GM18507 (cell line): ENCODE data around the gene XXYLT1.
"Not testable (repeated sequence)": the region's sequence is repeated elsewhere in the genome, so short reads cannot be mapped to it uniquely, and the experiment has no call there.

Source experiments
- DNase-seq: peaks from one replicate; pipeline ENCODE4 v3.0.0; 2011; ENCODE audit warnings: low read depth; ENCODE audit not compliant: insufficient read length; ENCODE audit errors: extremely low spot score
- FAIRE-seq: peaks from 2 replicates; lab custom pipeline; 2011; peaks lifted over from hg19 to GRCh38; lab: Jason Lieb, UNC

The XXYLT1 gene

DNA sequence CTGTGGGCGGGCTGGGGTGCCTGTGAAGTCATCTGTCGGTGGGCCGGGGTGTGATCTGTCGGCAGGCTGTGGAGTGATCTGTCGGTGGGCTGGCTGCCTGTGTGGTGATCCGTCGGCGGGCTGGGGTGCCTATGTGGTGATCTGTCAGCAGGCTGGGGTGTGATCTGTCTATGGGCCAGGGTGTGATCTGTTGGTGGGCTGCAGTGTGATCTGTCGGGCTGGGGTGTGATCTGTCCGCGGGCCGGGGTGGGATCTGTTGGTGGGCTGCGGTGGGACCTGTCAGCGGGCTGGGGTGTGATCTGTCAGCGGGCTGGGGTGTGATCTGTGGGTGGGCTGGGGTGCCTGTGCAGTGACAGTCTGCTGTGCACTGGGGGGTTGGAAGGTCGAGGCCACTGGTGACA, 204.5 kb downstream of the XXYLT1 start:
- DNase-seq (no peak), FAIRE-seq (no peak)

DNA sequence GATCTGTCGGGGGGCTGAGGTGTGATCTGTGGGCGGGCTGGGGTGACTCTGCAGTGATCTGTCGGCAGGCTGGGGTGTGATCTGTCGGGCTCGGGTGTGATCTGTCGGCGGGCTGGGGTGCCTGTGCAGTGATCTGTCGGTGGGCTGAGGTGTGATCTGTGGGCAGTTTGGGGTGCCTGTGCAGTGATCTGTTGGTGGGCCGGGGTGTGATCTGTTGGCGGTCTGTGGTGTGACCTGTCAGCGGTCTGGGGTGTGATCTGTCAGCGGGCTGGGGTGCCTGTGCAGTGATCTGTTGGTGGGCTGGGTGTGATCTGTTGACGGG, 205.1 kb downstream of the XXYLT1 start:
- DNase-seq (no peak), FAIRE-seq (no peak)

DNA sequence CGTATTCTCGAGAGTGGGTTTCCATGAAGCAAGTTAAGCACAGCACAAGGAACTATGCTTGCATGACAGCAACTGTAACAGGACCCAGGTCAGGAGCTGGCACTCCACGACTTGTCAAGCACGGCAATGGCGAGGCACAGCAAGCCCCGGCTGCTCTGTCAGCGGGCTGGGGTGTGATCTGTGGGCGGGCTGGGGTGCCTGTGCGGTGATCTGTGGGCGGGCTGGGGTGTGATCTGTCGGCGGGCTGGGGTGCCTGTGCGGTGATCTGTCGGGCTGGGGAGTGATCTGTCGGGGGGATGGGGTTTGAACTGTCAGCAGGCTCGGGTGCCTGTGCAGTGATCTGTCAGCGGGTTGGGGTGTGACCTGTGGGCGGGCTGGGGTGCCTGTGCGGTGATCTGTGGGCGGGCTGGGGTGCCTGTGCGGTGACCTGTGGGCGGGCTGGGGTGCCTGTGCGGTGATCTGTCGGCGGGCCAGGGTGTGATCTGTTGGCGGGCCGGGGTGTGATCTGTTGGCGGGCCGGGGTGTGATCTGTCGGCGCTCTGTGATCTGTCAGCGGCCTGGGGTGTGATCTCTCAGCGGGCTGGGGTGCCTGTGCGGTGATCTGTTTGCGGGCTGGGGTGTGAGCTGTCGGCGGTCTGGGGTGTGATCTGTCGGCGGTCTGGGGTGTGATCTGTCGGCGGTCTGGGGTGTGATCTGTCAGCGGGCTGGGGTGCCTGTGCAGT, 205.7 kb downstream of the XXYLT1 start:
- FAIRE-seq (no peak), DNase-seq (no peak)

DNA sequence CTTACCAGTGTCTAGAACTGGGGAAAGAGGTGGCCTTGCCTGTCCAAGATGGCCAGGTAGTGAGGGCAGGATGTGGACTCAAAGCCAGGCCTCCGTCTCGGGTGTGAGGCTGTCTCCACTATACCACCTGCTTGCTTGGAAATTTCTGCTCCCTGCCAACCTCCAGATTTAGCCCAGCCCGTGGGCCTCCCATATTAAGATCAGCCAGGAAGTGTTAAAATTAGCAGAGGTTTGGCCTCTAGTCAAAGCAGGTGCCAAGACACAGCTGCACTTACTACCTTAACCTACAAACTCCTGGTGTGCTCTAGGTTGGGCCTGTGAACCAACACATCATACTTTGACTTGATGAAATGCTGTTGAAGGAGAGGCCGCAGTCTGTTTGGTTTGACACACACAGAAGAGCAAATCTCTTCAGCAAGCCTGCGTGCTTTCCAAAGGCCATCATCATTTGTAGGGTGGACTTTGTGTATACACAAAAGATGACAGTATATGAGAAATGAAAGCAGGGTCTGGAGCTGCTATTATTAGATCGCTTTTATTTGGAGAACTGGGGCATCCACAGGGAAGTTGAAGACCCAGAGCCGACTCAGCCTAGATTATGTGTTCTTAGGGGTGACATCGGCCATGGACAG, 206.5 kb downstream of the XXYLT1 start:
- no peak for FAIRE-seq
- no peak for DNase-seq

DNA sequence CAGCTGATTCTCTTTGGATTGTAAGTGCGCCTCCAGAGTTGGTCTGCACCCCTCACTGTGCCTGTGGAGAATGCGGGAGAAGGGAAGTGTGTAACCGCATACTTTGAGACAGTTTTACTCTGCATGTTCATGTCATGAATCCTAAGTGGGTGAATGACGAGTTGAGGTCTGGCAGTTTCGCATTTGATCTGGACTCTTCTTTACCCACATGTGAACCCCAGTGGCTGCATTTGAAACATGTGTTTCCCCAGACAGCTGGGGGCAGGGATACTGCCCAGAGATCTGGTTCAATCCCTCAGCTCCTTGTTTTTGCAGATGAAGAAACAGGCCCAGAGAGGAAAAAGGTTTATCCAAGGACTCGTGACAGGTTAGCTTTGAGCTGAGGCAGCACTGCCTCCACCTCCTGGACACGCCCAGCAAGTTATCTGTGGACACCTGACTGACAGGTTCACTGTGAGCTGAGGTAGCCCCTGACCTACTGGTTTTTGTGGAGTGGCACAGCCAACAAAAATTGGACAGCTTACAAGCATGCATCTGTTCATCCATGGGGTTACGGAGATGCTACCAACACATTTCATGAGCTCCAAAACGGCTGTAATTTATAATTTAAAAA, 207.3 kb downstream of the XXYLT1 start:
- FAIRE-seq, result no peak
- DNase-seq, result no peak

DNA sequence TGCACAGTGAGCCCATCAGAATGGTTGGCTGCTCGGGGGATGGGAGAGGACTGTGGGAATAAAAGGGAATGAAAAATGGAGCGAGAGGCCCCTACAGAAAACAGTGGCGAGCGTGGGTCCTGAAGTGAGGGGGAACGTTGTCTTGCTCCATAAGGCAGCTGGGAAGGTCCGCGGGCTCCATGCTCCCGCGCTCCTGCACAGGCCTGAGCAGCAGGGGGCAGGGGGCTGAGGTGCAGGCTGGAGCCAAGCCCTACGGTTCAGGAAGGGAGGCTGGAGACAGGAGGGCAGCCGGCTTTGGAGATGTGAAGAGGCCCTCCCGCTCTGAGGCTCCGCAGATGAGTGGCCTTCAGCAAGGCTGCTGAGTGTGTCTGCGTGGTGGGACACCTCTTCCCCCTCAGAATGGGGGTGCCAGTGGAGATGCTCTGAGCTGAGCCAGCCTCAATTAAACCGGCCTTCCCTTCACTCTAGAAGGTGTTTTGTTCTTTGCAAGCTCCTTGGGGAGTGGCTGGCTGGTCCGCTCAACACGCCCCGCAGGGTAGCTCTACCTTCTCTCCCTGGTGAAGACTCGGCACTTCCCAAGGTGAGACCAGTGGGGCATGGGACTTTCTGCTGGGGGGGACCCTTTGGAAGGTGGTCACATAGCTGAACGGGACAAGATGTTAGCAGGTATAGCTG, 208.0 kb downstream of the XXYLT1 start:
- no peak for FAIRE-seq

DNA sequence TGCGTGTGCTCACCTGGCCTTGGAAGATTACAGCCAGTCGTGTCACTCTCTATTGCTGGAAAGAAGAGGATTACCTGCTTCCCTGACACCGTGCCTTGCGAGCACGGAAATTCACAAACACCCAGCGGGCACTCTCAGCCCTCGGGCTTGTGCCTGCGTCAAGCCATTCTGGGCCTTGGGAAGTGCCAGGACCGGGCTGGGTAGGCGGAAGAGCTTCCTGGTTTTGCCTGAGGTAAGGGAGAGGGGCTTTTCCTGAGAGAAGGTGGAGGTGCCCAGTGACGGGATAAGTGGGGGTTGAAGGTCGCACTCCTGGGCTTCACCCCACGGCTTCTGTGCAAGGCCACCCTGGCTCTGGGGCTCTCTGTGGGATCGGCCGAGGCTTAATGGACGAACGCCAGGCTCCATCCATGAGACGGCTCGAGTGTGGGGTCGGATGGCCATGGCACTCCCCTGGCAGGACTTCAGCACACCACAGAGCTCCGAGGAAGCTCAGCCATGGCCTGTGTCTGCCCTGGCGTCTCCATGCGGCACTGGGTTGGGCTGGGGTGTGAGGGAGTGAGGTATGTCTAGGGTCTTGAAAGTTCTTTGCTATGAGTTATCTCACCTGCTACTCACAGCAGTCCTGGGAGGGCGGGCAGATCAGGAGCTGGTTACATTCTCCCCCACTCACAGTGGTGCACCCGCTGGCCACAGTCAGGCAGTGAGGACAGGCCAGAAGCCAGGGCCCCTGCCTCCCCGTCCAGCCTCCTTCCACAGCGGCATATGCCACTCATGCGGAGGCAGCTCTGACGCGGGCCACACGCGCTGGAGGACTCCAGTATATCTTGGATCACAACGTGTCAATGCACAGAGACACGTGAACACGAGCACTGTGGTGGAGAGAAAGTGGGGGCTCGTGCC, 209.0 kb downstream of the XXYLT1 start:
- DNase-seq (no peak), FAIRE-seq (no peak)

More for the DNA sequence above, 208.0 kb downstream of the XXYLT1 start:
- no peak for DNase-seq

DNA sequence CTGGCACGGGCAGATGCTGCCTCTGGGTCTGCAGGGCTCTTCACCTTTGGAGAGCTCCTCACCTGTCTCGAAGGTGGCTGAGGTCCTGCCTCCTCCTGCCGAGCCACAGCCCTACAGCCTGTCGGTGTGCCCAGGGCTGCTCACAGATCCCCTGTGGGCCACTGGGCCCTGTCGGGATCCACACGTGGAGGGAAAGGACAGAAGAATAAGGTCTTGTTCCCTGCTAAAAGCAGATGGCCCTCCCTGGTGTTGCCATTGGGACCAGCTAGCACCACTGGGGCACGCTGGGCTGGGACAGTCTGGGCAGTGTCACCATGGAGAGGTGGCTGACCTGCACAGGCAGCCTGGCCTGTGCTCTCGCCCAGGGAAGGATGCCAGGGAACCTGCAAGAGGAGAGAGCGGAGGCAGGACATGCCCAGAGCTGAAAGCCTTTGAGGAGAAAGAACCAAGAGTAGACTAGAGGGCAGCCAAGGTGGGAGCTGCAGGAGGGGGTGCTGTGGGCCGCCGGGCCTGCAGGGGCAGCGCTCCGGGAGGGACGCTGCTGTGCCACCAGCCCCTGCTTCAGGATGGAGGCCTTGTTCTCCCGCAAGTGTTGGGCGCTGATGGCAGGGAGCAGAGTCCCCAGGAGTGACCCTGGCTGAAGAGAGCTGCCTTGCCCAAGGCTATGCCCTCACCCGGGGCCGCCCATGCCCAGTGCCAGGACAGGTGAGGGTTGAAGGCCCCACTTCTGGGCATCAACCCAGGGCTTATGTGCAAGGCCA, 210.2 kb downstream of the XXYLT1 start:
- DNase-seq (no peak), FAIRE-seq (no peak)

DNA sequence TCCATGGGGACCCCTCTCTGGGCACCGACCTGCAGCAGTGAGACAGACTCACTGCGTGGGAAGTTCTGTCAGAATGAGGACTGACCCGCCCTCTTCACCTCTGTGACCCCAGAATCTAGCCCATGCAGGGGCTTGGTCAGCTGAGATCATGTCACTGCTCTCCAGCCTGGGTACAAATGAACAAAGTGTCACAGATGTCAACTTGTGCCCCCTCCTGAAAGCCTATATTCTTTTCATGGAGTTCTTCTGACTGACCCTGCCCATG, 210.8 kb downstream of the XXYLT1 start:
- FAIRE-seq (no peak), DNase-seq (no peak)

DNA sequence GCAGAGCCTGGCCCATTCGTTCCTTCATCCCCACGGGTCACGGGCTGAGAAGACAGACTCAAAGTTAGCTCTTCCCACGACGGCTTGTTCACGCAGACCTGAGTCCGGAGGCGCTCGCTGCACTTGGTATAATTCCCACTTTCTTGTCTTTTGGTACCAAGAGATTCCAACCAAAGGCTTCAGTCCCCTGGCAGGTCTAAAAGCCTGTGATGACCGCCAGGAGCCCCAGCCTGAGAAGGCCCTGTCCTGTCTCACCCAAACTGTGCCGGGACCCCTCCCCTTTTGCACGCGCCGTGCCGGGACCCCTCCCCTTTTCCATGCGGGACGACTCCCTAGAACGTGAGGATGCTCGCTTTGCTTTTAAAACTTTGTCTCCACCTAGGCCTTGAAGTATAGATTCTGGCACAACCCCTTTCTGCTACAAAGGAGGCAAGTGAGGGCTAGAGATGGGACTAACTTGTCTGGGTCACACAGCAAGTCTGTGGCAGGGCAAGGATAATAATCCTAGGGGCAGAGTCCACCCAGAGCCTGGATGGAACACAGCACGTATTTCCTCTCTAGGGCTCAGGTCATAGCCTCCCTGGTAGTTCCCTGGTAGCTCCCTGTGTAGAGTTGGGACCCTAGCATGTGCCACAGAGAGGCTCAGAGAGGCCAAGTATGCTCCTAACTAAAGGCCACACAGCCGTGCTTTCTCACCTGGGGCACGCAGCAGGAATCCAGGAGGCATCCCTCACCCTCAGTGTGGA, 211.3 kb downstream of the XXYLT1 start:
- no peak for FAIRE-seq

DNA sequence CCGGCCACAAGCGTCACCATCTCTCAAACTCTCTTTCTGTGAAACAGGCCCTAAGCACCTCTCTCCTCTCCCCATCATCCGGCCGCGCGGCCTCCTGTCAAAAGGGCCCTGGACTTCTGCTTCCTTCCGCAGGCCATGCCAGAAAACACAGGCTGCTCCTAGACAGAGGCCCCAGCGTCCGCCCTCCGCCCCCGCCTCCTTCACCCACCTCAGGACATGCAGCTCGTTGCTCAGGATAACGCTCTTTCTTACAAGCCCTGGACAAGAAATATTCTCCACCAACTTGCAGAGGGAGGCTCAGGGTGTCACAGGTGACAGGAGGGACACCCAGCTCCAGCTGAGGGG, 212.0 kb downstream of the XXYLT1 start:
- DNase-seq (no peak), FAIRE-seq (no peak)

More for the DNA sequence above, 211.3 kb downstream of the XXYLT1 start:
- no peak for DNase-seq

DNA sequence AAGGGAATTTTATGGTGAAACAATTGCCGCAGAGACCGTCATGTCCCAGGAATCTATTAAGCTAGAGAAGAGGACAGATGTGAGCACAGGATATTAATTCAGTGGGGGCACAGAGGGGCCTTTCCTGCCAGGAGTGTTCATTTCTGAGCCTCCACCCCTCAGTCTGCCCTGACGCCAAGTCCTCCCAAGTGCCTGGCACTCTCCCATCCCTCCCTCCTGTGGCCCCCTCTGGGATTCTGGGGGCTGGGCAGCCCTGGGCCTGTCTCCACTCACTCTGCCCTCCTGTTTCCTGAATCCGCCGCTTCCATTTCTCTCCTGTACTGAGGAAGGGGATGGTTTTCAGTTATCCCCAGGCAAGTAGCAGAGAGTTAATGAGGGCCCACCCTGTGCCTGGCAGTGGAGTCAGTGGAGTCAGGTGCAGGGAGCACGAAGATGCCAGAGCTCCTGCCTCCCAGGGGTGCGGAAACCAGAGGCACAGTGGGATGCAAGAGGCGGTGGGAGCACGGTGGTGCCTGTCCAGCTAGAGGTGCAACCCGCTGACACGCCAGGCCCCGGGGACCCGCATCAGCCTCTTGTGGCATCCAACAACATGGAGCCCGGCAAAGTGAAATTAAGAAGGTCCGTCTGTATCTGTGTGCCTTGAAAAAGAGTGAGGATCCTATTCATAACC, 212.5 kb downstream of the XXYLT1 start:
- no peak for FAIRE-seq
- no peak for DNase-seq

DNA sequence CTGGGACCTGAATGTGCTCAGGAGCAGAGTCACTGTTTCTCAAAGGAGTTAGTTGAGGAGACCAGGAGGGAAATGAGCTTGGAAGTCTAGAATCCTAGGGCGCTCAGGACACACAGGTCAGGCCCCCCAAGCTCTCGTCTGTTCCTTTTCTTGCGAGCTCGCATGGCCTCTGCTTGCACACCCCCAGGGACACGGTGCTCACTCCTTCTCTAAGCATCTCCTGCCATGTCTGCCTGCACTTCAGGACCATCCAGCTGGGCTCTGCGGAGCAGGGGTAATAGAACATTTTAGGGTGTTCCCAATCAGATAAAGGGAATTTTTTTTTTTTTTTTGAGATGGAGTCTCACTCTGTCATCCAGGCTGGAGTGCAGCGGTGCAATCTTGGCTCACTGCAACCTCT, 213.2 kb downstream of the XXYLT1 start:
- FAIRE-seq (no peak), DNase-seq (no peak)

DNA sequence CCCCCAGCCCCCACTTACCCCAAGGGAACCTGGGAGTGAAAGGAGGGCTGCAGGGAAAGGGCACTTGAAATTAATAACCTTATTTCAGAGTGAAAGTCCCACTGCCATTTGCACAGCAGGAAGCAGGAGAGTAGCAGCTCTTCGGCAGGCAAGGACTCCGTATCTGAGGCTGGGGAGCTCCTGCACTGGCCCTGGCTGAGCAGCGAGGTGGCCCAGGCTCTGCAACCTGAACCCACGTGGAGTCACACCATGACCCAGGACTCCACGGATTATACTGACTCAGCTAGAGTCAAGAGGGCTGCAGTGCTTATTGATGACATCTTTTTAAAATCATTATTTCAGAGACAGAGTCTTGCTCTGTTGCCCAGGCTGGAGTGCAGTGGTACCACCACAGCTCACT, 214.5 kb downstream of the XXYLT1 start:
- no peak for FAIRE-seq
- no peak for DNase-seq

DNA sequence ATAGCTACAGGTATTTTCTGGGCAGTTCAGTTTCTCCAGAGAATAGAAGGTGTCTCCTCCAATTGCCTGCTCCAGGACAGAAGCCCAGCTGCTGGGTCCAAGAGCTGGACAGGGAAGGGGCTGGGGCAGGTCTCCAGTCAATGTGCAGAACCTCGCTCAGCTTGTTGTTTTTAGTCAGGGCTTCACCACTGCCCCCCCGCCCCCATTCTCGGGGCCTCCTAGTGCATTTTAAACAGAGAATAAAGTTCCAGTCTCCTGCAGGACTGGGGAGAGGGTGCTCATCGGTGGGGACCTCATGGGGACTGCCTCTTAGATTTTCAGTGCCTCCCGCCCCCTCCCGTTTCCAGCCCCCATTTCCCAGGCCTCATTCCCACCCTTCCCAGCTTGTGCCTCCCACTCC, 216.6 kb downstream of the XXYLT1 start:
- no peak for DNase-seq
- FAIRE-seq, result no peak

DNA sequence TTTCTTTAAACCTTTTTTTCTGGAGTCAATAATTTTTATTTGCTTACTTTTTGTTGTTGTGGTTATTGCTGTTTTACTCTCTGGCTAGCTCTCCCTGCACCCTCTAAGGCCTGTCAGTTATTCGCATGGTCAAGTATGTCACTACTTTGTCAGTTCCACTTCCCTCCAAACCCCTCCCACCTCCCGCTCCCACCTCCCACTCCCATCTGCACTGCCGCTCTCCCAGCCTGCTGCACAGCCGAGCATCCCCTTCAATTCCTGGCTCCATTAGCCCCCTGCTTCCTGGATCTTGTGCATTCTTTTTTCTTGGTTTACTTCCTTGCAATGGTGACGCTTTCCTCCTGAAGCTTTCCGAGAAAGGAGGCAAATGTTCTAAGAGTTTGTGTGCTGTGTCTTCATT, 218.0 kb downstream of the XXYLT1 start:
- DNase-seq, result no peak
- FAIRE-seq, result no peak

DNA sequence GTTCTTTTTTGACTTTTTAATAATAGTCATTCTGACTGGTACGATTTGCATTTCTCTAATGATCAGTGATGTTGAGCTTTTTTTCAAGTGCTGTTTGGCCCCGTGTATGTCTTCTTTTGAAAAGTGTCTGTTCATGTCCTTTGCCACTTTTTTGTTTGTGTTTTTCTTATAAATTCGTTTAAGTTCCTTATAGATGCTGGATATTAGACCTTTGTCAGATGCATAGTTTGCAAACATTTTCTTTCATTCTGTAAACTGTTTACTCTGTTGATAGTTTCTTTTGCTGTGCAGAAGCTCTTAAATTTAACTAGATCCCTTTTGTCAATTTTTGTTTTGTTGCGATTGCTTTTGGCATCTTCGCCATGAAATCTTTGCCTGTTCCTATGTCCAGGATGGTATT, 220.7 kb downstream of the XXYLT1 start:
- FAIRE-seq, DNase-seq: not testable (repeated sequence)
